Mesothelial cell of epicardium (in vitro differentiated cells): ENCODE measurements around the gene ERV3-1. TPM values are rescaled to one million over a fixed set of nuclear protein-coding genes. Genes with fewer than 3 reads are reported as not detected.

ENCODE experiments used
- DNase-seq, 2 experiments: peaks; one replicate each; pipeline ENCODE4 v3.0.0; 2021; ENCODE audit warnings: low spot score in 2 of 2; ENCODE audit not compliant: unreplicated experiment in 2 of 2
- H3K27ac Mint-ChIP-seq: 2 replicates; pipeline ENCODE4 v1.8.0; 2021; ENCODE audit warnings: mixed read lengths
- H3K27me3 Mint-ChIP-seq: 2 replicates; pipeline ENCODE4 v1.8.0; 2021; ENCODE audit warnings: low read depth, mixed read lengths
- H3K36me3 Mint-ChIP-seq: 2 replicates; pipeline ENCODE4 v1.8.0; 2021; ENCODE audit warnings: mixed read lengths
- H3K4me1 Mint-ChIP-seq: 2 replicates; pipeline ENCODE4 v1.8.0; 2021; ENCODE audit warnings: mixed read lengths
- H3K4me3 Mint-ChIP-seq: 2 replicates; pipeline ENCODE4 v1.8.0; 2021; ENCODE audit warnings: mild to moderate bottlenecking, moderate library complexity, mixed read lengths
- H3K9me3 Mint-ChIP-seq: 2 replicates; pipeline ENCODE4 v1.8.0; 2021; ENCODE audit warnings: mixed read lengths
- total RNA-seq: library from RNA; stranded (reverse); gene quantifications from 3 replicates; pipeline ENCODE4 v1.2.1, GENCODE V29; 2021
- TF ChIP-seq, protein P1 (sequence below): fragments of 200-600 bp; sonication (generic); IDR thresholded peaks from one replicate; pipeline ENCODE4 v1.5.0; 2021; ENCODE audit warnings: antibody characterized with exemption; ENCODE audit not compliant: unreplicated experiment

ERV3-1 gene
- total RNA-seq, 1 donor from 2014 or later = 57.6 TPM

- Mint-ChIP-seq H3K9me3 (peaks cover 39% of the 10 kb centered on the region), H3K4me3 (peak overlapping the region; percentile 97), H3K36me3 (peaks cover 47% of the 10 kb centered on the region), H3K27ac (peak overlapping the region; percentile 6), H3K27me3 (no peaks in the 10 kb centered on the region), H3K4me1 (peaks cover 19% of the 10 kb centered on the region)
- TF ChIP-seq, protein P1, sequence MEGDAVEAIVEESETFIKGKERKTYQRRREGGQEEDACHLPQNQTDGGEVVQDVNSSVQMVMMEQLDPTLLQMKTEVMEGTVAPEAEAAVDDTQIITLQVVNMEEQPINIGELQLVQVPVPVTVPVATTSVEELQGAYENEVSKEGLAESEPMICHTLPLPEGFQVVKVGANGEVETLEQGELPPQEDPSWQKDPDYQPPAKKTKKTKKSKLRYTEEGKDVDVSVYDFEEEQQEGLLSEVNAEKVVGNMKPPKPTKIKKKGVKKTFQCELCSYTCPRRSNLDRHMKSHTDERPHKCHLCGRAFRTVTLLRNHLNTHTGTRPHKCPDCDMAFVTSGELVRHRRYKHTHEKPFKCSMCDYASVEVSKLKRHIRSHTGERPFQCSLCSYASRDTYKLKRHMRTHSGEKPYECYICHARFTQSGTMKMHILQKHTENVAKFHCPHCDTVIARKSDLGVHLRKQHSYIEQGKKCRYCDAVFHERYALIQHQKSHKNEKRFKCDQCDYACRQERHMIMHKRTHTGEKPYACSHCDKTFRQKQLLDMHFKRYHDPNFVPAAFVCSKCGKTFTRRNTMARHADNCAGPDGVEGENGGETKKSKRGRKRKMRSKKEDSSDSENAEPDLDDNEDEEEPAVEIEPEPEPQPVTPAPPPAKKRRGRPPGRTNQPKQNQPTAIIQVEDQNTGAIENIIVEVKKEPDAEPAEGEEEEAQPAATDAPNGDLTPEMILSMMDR = no peak
- no peak for DNase-seq
Measured at GRCh38 chr7:65004575-65004974, 1.9 kb downstream of the ERV3-1 start.

DNA sequence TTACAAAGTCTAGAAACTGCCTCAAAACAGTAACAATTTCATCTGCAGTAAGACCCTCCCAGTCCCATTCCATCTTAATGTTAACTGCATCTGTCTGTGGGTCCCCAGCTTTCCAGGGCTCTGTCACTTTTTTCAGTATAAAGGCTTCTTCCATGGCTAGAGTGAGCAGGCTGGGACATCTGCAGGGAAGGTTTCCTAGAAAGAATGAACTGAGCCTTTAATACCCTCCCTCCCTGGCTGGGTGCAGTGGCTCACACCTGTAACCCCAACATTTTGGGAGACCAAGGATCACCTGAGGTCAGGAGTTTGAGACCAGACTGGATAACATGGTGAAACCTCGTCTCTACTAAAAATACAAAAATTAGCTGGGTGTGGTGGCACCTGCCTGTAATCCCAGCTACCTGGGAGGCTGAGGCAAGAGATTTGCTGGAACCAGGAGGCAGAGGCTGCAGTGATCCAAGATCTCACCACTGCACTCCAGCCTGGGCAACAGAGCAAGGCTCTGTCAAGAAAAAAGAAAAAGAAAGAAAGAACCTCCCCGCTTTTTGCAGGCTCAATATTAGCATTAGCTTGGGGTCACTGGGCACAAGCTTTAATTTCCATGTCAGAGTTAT is 3.4 kb downstream of the ERV3-1 start:
- TF ChIP-seq, protein P1 = no peak

DNA sequence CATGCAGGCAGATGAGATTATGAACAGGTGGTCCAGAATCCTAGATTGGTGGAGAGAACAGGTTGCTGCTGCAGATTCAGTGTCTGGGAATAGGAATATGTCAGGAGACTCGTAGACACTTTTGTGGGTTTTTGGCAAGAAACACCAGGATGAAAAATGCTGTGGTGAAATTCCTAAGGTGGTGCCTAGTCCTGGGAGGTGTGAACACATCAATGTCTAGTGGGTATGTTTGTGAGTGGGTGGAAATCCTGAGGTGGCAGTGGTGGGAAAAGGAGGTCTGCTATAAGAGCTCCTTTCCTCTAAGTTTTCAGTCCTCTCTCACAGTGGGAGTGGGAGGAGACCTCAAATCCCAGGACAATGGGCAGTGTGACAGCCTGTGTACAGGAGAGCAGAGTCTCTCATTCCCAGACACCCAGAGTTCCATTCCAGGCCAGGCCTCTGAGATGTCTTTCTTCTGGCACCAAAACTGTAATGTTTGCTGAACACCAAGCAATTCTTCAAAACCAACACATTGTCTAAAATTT is 5.1 kb downstream of the ERV3-1 start:
- Mint-ChIP-seq H3K9me3 (peaks cover 69% of the 10 kb centered on the region), H3K4me3 (no peak overlapping the region), H3K27ac (no peak overlapping the region), H3K4me1 (peaks cover 13% of the 10 kb centered on the region), H3K36me3 (peaks cover 79% of the 10 kb centered on the region), H3K27me3 (no peaks in the 10 kb centered on the region)
- no peak for DNase-seq
- TF ChIP-seq, protein P1 = no peak

More for the DNA sequence above, 3.4 kb downstream of the ERV3-1 start:
- no peak overlapping the region for H3K27ac Mint-ChIP-seq
- no peak for DNase-seq
- peaks cover 19% of the 10 kb centered on the region for H3K4me1 Mint-ChIP-seq
- peaks cover 54% of the 10 kb centered on the region for H3K9me3 Mint-ChIP-seq
- H3K27me3 Mint-ChIP-seq = no peaks in the 10 kb centered on the region
- H3K4me3 Mint-ChIP-seq = no peak overlapping the region
- H3K36me3 Mint-ChIP-seq = peaks cover 62% of the 10 kb centered on the region

DNA sequence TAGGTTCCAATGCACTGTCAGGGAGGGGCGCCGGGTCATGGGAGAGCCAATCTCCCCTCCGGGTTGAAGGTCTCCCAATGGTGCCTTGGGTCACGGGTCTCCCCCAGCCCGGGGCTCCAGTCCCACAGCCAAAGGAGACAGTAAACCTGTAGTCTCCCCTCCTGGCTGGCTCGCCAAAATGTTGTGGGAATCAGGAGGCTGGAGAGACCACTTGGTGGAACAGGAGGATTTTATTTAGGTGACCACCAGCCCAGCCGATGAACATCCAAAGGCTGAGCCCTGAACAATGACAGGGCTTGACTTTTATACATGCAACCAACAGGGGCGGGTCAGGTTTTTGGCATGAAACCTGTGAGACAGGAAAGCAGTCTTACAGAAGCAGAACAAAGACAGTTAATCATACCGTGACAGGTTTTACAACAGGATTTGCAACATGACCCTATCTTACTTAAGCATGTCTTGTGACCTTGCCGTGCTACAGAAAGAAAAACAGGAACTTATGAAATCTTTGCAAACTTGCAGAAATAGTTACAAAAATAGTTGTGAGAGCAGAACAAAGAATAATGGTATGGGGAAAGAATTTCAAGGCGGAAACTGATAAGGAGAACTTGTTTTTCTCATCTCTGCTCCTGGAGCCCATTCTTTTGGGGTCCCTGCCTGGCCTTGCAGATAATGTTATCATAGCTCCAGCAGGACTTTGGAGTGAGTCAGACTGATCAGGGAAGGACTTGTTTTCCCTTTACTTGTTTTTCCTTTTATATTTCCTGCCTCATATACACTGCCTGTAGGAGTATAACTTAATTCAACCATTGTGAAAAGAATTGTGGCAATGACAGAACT is 7.1 kb downstream of the ERV3-1 start:
- Mint-ChIP-seq H3K4me3 (no peak overlapping the region), H3K9me3 (peaks cover 73% of the 10 kb centered on the region), H3K27me3 (no peaks in the 10 kb centered on the region), H3K36me3 (peaks cover 80% of the 10 kb centered on the region), H3K4me1 (no peaks in the 10 kb centered on the region), H3K27ac (no peak overlapping the region)
- TF ChIP-seq, protein P1 = no peak
- no peak for DNase-seq

DNA sequence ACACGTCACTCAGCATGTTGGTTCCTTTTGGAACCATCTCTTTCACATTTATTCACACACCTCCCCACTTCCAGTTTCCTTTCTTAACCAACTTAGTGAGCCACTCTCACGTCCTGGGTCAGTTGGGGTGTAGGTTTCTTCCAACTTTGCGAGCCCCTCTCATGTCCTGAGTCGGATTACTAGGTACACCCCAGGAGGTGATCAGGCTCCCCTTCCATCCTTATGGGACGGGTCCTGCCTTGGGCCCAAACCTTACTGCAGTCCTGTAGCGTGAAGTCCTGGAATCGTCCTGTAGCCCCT is 7.7 kb downstream of the ERV3-1 start:
- TF ChIP-seq, protein P1 = no peak
- Mint-ChIP-seq H3K4me3 (no peak overlapping the region), H3K4me1 (no peaks in the 10 kb centered on the region), H3K27ac (no peak overlapping the region), H3K36me3 (peaks cover 83% of the 10 kb centered on the region), H3K9me3 (peaks cover 76% of the 10 kb centered on the region), H3K27me3 (no peaks in the 10 kb centered on the region)
- no peak for DNase-seq
